Thoracic aorta (tissue), 2 donors: ENCODE results near the gene PPP2CA. TPM values are rescaled to one million over a fixed set of nuclear protein-coding genes. Genes with fewer than 3 reads are reported as not detected.

Experiments
- ATAC-seq: fragments of 150-250 bp; one replicate; pipeline ENCODE4 v1.8.0; 2017; ENCODE audit warnings: low read depth; ENCODE audit not compliant: insufficient number of reproducible peaks, low FRiP score
- DNase-seq: peaks from one replicate; pipeline ENCODE4 v3.0.0-alpha.2; 2020; ENCODE audit warnings: low spot score
- H3K27ac ChIP-seq, 2 donors: fragments of 200-600 bp; sonication (generic); 1 replicate in 1 of 2; 2 replicates in 1 of 2; pipeline ENCODE4 v1.5.1; 2016; ENCODE audit warnings: mild to moderate bottlenecking in 2 of 2, moderate library complexity in 2 of 2
- H3K27me3 ChIP-seq: fragments of 200-600 bp; sonication (generic); replicated peaks from 2 replicates; pipeline ENCODE4 v1.6.0; 2016; ENCODE audit warnings: mild to moderate bottlenecking; ENCODE audit not compliant: insufficient read depth
- H3K36me3 ChIP-seq: fragments of 200-600 bp; sonication (generic); one replicate; pipeline ENCODE4 v1.5.1; 2016
- H3K4me1 ChIP-seq, 2 donors: fragments of 200-600 bp; sonication (generic); 1 replicate in 1 of 2; 2 replicates in 1 of 2; pipeline versions ENCODE4 v1.5.1 to v1.6.0; 2016; ENCODE audit warnings: low read depth in 2 of 2, mild to moderate bottlenecking in 1 of 2; ENCODE audit not compliant: control insufficient read depth in 1 of 2
- H3K4me3 ChIP-seq: fragments of 200-600 bp; sonication (generic); 2 replicates; pipeline ENCODE4 v1.5.1; 2016; ENCODE audit warnings: mild to moderate bottlenecking
- H3K9me3 ChIP-seq: fragments of 200-600 bp; sonication (generic); 2 replicates; pipeline ENCODE4 v1.5.1; 2016
- CTCF ChIP-seq: fragments of 200-600 bp; sonication (generic); IDR thresholded peaks from one replicate; pipeline ENCODE4 v1.5.1; 2019; ENCODE audit warnings: antibody characterized with exemption
- total RNA-seq, 2 donors: library from RNA; depleted of rRNA; stranded (reverse); fragments of >200 nt; gene quantifications; one replicate each; pipeline versions ENCODE4 v1.1.0 to v1.2.3, GENCODE V29; 2016

The PPP2CA gene
- total RNA-seq, 2 donors from 2014 or later = 53.9 to 145 TPM

- H3K27me3 ChIP-seq = no peaks in the 10 kb centered on the region
- H3K4me3 ChIP-seq = no peak overlapping the region
- TF ChIP-seq CTCF = no peak
- no peak overlapping the region for H3K27ac ChIP-seq
- no peaks in the 10 kb centered on the region for H3K4me1 ChIP-seq
- DNase-seq = no peak
- peaks cover 40% of the 10 kb centered on the region for H3K36me3 ChIP-seq
- no peaks in the 10 kb centered on the region for H3K9me3 ChIP-seq
- ATAC-seq = no peak
These were observed 74.2 kb downstream of the PPP2CA start for GRCh38 chr5:134151723-134152122.

GRCh38 chr5:134149571-134150303 is 76.1 kb downstream of the PPP2CA start:
- TF ChIP-seq CTCF = no peak
- Histone ChIP-seq H3K27me3 (no peaks in the 10 kb centered on the region), H3K36me3 (peaks cover 33% of the 10 kb centered on the region), H3K4me1 (no peaks in the 10 kb centered on the region), H3K27ac (no peak overlapping the region), H3K4me3 (no peak overlapping the region), H3K9me3 (no peaks in the 10 kb centered on the region)
- ATAC-seq (no peak), DNase-seq (no peak)

- ATAC-seq (no peak), DNase-seq (no peak)
- Histone ChIP-seq H3K27me3 (no peaks in the 10 kb centered on the region), H3K4me3 (no peak overlapping the region), H3K36me3 (peaks cover 32% of the 10 kb centered on the region), H3K27ac (no peak overlapping the region), H3K9me3 (no peaks in the 10 kb centered on the region), H3K4me1 (no peaks in the 10 kb centered on the region)
- no peak for TF ChIP-seq CTCF
These were observed 76.8 kb downstream of the PPP2CA start for GRCh38 chr5:134148986-134149539.

GRCh38 chr5:134148316-134148715 is 77.6 kb downstream of the PPP2CA start:
- ATAC-seq (no peak), DNase-seq (no peak)
- TF ChIP-seq CTCF = no peak
- Histone ChIP-seq H3K4me3 (no peak overlapping the region), H3K36me3 (peaks cover 32% of the 10 kb centered on the region), H3K9me3 (no peaks in the 10 kb centered on the region), H3K4me1 (no peaks in the 10 kb centered on the region), H3K27ac (no peak overlapping the region), H3K27me3 (no peaks in the 10 kb centered on the region)

GRCh38 chr5:134146651-134147518 is 79.0 kb downstream of the PPP2CA start:
- no peak for TF ChIP-seq CTCF
- Histone ChIP-seq H3K36me3 (peaks cover 33% of the 10 kb centered on the region), H3K27me3 (no peaks in the 10 kb centered on the region), H3K9me3 (no peaks in the 10 kb centered on the region), H3K27ac (no peak overlapping the region), H3K4me1 (no peaks in the 10 kb centered on the region), H3K4me3 (no peak overlapping the region)
- ATAC-seq (no peak), DNase-seq (no peak)
